Measurements from ENCODE around the gene PAQR3. TPM values are rescaled to one million over a fixed set of nuclear protein-coding genes. Genes with fewer than 3 reads are reported as not detected.
"Not testable (repeated sequence)": the region's sequence is repeated elsewhere in the genome, so short reads cannot be mapped to it uniquely, and the experiment has no call there.

The PAQR3 gene
- total RNA-seq, 2 donors from 2014 or later: 12.2 to 12.8 TPM

DNA sequence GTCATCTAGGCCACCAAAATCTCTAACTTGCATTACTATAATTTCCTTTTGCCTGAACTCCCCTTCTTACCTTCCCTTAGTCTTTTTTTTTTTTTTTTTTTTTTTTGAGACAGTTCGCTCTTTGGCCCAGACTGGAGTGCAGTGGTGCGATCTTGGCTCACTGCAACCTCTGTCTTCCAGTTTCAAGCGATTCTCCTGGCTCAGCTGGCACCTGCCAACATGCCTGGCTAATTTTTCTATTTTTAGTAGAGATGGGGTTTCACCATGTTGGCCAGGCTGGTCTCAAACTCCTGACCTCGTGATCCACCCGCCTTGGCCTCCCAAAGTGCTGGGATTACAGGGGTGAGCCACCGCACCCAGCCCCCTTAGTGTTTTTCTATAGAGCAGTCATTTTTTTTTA, 30.3 kb downstream of the PAQR3 start:
- not testable (repeated sequence) for H3K4me1 Mint-ChIP-seq (ENCODE audit: low read depth); ATAC-seq (replicated peaks in 1 of 2); H3K4me3 Mint-ChIP-seq; H3K9me3 Mint-ChIP-seq; H3K27ac Mint-ChIP-seq; H3K36me3 Mint-ChIP-seq (ENCODE audit: insufficient read depth in 2 of 2); DNase-seq; H3K27me3 Mint-ChIP-seq (ENCODE audit: low read depth)

DNA sequence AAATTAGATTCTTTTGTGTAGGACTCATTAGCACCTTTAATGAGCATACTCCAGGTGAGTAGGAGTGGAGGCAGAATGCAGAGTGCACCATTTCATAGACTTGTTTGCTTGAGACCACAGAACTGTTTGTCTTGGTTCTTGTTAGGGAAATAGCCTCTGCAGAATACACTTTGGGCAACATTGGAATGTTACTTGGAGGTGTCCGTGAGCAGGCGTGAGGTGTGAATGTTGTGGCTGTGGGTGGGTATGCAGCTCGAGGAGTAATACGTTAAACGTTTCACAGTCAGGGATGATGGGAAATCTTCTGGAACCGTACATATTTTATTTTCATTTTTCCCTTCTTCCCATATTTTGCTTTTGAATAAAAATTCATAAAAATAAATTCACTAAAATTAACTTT, 31.6 kb downstream of the PAQR3 start:
- no peak for ATAC-seq (replicated peaks in 1 of 2)
- Mint-ChIP-seq H3K9me3 (no peaks in the 10 kb centered on the region), H3K4me1 (ENCODE audit: low read depth) (no peaks in the 10 kb centered on the region), H3K27ac (no peak overlapping the region), H3K4me3 (no peak overlapping the region), H3K36me3 (ENCODE audit: insufficient read depth in 2 of 2) (peaks cover 0 to 10% of the 10 kb centered on the region in 2 donors), H3K27me3 (ENCODE audit: low read depth) (no peaks in the 10 kb centered on the region)
- no peak for DNase-seq

DNA sequence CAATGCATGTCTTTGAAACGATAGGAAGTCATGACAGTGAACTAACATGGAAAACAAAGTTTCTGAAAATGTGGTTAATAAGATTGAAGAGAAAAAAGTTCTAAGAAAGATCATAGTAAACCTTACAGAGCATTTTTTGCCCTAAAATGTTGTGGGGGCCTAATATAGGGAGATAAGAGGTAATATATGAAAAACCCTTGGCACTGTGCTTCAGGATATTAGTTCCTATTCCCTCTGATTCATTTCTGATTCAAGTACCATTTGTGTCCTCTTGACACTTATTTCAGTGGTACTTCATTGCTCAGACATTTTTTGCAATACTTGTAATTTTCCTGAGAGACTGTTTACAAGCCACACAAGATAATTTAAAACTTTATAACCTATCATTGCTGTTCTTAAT, 35.1 kb downstream of the PAQR3 start:
- DNase-seq (no peak), ATAC-seq (replicated peaks in 1 of 2) (no peak)
- no peaks in the 10 kb centered on the region for H3K4me1 Mint-ChIP-seq (ENCODE audit: low read depth)
- no peaks in the 10 kb centered on the region for H3K36me3 Mint-ChIP-seq (ENCODE audit: insufficient read depth in 2 of 2)
- H3K4me3 Mint-ChIP-seq: no peak overlapping the region
- H3K27me3 Mint-ChIP-seq (ENCODE audit: low read depth): no peaks in the 10 kb centered on the region
- H3K27ac Mint-ChIP-seq: no peak overlapping the region
- H3K9me3 Mint-ChIP-seq: no peaks in the 10 kb centered on the region

DNA sequence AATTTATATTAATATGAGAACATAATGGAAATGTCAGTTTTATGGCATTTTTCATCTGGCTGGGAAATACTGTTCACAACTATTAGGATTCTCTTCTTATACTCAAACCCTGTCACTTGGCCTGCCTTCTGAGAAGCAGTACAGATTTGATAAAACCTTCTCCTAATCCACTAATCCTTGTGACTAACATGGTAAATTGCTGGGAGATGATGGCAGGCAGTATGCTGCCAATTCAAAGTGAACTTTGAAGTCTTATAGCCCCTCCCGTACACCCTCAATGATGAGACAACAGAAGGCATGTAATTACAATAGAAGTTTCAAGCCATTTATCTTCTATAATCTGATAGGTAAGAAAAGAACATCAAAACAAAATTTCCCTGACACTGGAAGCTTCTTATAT, 36.9 kb downstream of the PAQR3 start:
- DNase-seq (no peak), ATAC-seq (replicated peaks in 1 of 2) (no peak)
- H3K27me3 Mint-ChIP-seq (ENCODE audit: low read depth): no peaks in the 10 kb centered on the region
- H3K27ac Mint-ChIP-seq: no peak overlapping the region
- H3K4me1 Mint-ChIP-seq (ENCODE audit: low read depth): no peaks in the 10 kb centered on the region
- no peak overlapping the region for H3K4me3 Mint-ChIP-seq
- peaks cover 0 to 1% of the 10 kb centered on the region in 2 donors for H3K9me3 Mint-ChIP-seq
- H3K36me3 Mint-ChIP-seq (ENCODE audit: insufficient read depth in 2 of 2): no peaks in the 10 kb centered on the region

DNA sequence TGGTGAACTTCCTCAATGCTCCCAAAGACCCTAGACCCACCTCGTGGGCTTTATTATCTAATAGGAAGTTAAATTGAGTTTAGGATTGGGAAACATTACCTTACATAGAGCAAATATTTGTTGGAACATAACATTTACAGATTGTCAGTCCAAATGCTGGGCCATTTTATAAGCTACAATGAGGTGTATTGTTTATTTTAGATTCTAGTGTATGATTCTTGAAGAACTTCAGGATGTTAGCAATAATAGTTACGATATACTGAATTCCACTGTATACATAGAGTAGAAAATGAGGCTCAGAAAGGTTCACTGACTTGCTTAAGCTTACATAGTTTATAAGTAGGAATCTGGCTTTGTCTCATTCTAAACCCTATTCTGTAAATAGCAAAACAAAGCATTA, 37.4 kb downstream of the PAQR3 start:
- H3K27ac Mint-ChIP-seq: no peak overlapping the region
- DNase-seq: no peak
- no peaks in the 10 kb centered on the region for H3K4me1 Mint-ChIP-seq (ENCODE audit: low read depth)
- no peak overlapping the region for H3K4me3 Mint-ChIP-seq
- peaks cover 0 to 1% of the 10 kb centered on the region in 2 donors for H3K9me3 Mint-ChIP-seq
- ATAC-seq (replicated peaks in 1 of 2): no peak
- H3K36me3 Mint-ChIP-seq (ENCODE audit: insufficient read depth in 2 of 2): no peaks in the 10 kb centered on the region
- H3K27me3 Mint-ChIP-seq (ENCODE audit: low read depth): no peaks in the 10 kb centered on the region

DNA sequence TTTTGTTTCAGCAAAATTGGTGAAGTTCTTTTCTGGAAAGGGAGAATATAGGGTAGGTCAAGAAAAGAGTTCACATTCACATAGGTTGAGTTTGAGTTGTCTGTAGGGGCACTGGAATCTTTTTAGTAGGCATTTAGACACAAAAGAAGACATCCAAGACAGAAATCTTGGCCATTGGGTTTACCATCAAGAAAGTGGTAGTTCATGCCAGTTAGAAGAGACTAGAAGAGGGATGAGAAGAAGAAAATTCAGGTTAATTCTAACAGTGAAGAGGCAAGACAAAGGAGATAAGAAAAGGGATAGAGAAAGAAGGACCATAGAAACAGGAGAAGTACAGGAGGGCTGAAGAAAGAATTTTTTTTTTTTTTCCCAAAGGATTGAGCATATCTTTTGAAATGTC, 39.9 kb downstream of the PAQR3 start:
- H3K9me3 Mint-ChIP-seq: peaks cover 0 to 1% of the 10 kb centered on the region in 2 donors
- H3K27me3 Mint-ChIP-seq (ENCODE audit: low read depth): no peaks in the 10 kb centered on the region
- ATAC-seq (replicated peaks in 1 of 2): no peak
- H3K27ac Mint-ChIP-seq: no peak overlapping the region
- H3K4me1 Mint-ChIP-seq (ENCODE audit: low read depth): no peaks in the 10 kb centered on the region
- H3K4me3 Mint-ChIP-seq: no peak overlapping the region
- no peak for DNase-seq
- no peaks in the 10 kb centered on the region for H3K36me3 Mint-ChIP-seq (ENCODE audit: insufficient read depth in 2 of 2)

DNA sequence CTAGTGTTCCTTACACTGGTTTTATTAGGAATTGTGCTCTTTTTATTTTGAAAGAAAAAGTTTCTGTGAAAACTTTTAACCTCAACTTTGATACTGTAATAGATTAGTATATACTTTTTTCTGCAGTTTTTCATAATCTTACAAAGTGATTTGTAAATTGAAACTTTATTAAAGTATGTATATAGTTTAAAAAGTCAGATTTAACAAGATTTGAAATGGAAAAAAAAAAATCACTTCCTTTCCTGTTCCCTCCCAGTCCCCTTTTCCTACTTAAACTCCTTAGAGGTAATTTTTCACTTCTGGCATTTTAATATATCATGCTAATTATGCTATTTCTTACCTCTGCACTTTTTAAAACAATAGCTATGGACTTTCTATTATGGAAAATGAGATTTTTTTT, 49.3 kb downstream of the PAQR3 start:
- DNase-seq (no peak), ATAC-seq (replicated peaks in 1 of 2) (no peak)
- Mint-ChIP-seq H3K36me3 (ENCODE audit: insufficient read depth in 2 of 2) (peaks cover 0 to 2% of the 10 kb centered on the region in 2 donors), H3K9me3 (no peaks in the 10 kb centered on the region), H3K27ac (no peak overlapping the region), H3K27me3 (ENCODE audit: low read depth) (no peaks in the 10 kb centered on the region), H3K4me1 (ENCODE audit: low read depth) (no peaks in the 10 kb centered on the region), H3K4me3 (no peak overlapping the region)

DNA sequence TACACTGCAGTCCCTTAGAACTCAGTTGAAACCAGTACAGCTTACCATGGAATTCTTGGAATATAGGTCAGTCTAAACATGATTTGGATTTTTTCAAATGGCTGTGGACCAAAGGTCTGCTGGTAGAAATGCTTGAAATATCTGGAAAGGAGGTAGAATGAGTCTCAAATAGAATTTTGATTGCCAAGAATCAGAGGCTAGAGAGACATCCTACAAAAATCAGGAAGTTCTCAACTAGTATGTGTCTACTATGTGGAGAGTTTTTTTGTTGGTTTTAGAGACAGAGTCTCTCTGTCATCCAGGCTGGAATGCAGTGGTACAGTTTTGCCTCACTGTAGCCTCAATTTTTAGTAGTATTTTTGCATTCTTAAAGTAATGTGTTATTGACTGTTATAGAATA, 53.6 kb downstream of the PAQR3 start:
- no peak overlapping the region for H3K4me3 Mint-ChIP-seq
- no peaks in the 10 kb centered on the region for H3K4me1 Mint-ChIP-seq (ENCODE audit: low read depth)
- no peaks in the 10 kb centered on the region for H3K9me3 Mint-ChIP-seq
- H3K27ac Mint-ChIP-seq: no peak overlapping the region
- no peak for ATAC-seq (replicated peaks in 1 of 2)
- H3K36me3 Mint-ChIP-seq (ENCODE audit: insufficient read depth in 2 of 2): peaks cover 0 to 2% of the 10 kb centered on the region in 2 donors
- no peaks in the 10 kb centered on the region for H3K27me3 Mint-ChIP-seq (ENCODE audit: low read depth)
- DNase-seq: no peak

DNA sequence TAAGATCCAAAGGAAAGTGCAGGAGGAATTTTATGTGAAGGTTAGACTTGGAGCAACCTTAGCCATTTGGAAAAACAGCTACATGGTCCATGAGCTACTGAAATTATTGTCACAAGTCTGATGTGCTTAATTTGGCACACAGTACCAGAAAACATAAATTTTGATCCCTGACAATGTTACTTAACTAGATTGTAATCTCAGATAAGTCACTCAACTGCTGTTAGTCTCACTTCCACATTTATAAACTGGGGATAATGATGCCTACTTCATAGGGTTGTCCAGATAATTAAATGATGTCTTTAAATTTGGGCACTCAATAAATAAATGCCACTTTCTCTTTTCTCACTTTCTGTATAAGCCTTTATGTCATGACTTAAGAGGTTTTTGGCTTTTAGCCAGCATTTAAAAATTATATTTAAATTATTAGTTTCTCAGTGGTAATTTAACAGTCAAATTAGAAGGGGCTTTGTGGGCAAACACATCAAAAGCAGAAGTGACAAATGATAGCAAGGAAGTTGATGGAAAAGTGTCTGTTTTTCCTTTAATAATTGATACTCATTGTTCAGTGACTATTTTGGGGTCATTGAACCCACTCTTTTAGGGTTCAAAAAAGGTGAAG, 58.3 kb downstream of the PAQR3 start:
- H3K27me3 Mint-ChIP-seq (ENCODE audit: low read depth): no peaks in the 10 kb centered on the region
- H3K9me3 Mint-ChIP-seq: no peaks in the 10 kb centered on the region
- H3K27ac Mint-ChIP-seq: no peak overlapping the region
- no peaks in the 10 kb centered on the region for H3K4me1 Mint-ChIP-seq (ENCODE audit: low read depth)
- DNase-seq (no peak), ATAC-seq (replicated peaks in 1 of 2) (no peak)
- peaks cover 0 to 2% of the 10 kb centered on the region in 2 donors for H3K36me3 Mint-ChIP-seq (ENCODE audit: insufficient read depth in 2 of 2)
- no peak overlapping the region for H3K4me3 Mint-ChIP-seq

DNA sequence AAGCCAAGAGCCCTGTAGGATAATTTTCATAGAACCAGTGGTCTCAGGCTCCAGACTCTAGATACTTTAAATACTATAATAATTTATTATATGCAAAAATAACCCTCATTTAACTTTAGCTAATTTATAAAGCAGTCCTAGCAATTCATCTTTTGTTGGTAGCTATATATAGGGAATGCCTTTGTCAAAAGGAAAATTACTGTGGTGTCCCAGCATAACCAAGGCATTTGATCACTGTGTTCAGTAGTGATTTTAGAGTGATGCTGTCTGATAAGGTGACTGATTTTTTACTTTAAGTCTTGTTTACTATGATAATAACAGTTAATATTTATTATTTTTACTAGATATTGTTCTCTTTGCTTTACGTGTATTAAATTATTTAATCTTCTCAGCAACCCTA, 61.2 kb downstream of the PAQR3 start:
- H3K27ac Mint-ChIP-seq: no peak overlapping the region
- H3K9me3 Mint-ChIP-seq: no peaks in the 10 kb centered on the region
- DNase-seq (no peak), ATAC-seq (replicated peaks in 1 of 2) (no peak)
- no peaks in the 10 kb centered on the region for H3K4me1 Mint-ChIP-seq (ENCODE audit: low read depth)
- no peak overlapping the region for H3K4me3 Mint-ChIP-seq
- no peaks in the 10 kb centered on the region for H3K27me3 Mint-ChIP-seq (ENCODE audit: low read depth)
- H3K36me3 Mint-ChIP-seq (ENCODE audit: insufficient read depth in 2 of 2): peaks cover 0 to 2% of the 10 kb centered on the region in 2 donors

DNA sequence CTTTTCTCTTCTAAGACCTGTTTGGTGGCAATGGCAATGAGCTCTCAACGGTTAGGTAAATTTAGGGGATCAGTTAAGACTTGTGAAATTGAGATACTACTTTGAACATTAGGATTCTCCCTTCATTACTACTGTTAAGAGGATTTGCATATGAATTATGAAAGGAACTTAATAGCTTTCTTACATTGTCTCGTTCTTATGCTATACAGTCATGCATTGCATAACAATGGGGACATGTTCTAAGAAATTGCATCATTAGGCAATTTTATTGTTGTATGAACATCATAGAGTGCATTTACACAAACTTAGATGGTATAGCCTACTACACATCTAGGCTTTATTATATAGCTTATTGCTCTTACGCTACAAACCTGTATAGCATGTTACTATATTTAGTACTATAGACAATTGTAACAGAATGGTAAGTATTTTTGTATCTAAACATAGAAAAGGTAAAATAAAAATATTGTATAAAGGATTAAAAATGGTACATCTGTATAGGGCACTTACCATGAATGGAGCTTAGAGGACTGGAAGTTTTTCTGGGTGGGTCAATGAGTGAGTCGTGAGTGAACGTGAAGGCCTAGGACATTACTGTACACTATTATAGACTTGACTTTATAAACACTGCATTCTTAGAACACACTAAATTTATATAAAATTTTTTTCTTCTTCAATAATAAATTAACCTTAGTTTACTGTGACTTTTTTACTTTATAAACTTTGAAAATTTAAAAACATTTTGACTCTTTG, 62.5 kb downstream of the PAQR3 start:
- no peaks in the 10 kb centered on the region for H3K4me1 Mint-ChIP-seq (ENCODE audit: low read depth)
- DNase-seq (no peak), ATAC-seq (replicated peaks in 1 of 2) (no peak)
- H3K36me3 Mint-ChIP-seq (ENCODE audit: insufficient read depth in 2 of 2): peaks cover 0 to 3% of the 10 kb centered on the region in 2 donors
- H3K27me3 Mint-ChIP-seq (ENCODE audit: low read depth): no peaks in the 10 kb centered on the region
- no peaks in the 10 kb centered on the region for H3K9me3 Mint-ChIP-seq
- H3K27ac Mint-ChIP-seq: no peak overlapping the region
- no peak overlapping the region for H3K4me3 Mint-ChIP-seq

DNA sequence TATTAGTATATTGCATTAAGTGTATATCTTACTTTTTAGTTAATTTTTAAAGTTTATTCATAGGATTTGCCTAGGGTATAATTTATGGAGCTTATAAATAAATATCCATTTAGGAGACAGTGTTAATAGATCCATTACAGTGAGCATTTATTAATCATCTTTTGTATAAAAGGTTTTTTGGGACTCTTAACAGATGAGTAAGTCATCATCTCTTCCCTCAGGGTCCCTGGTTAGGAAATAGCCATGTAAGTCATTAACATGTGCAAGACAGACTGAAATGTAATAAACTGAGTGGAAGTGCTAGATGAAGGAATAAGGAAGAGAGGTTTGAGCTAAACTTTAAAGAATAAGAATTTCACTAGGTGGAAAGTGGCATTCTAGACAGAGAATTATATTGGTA, 69.2 kb downstream of the PAQR3 start:
- no peaks in the 10 kb centered on the region for H3K9me3 Mint-ChIP-seq
- ATAC-seq (replicated peaks in 1 of 2) (no peak), DNase-seq (no peak)
- no peaks in the 10 kb centered on the region for H3K27me3 Mint-ChIP-seq (ENCODE audit: low read depth)
- no peak overlapping the region for H3K27ac Mint-ChIP-seq
- peaks cover 0 to 7% of the 10 kb centered on the region in 2 donors for H3K36me3 Mint-ChIP-seq (ENCODE audit: insufficient read depth in 2 of 2)
- H3K4me1 Mint-ChIP-seq (ENCODE audit: low read depth): no peaks in the 10 kb centered on the region
- H3K4me3 Mint-ChIP-seq: no peak overlapping the region

DNA sequence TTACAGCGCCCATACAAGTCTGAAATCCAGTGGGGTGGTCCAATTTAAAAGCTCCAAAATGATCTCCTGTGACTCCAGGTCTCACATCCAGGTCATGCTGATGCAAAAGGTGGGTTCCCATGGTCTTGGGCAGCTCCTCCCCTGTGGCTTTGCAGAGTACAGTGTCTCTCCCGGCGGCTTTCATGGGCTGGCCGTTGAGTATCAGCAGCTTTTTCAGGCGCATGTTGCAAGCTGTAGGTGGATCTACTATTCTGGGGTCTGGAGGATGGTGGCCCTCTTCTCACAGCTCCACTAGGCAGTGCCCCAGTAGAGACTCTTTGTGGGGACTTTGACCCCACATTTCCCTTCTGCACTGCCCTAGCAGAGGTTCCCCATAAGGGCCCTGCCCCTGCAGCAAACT, 70.5 kb downstream of the PAQR3 start:
- not testable (repeated sequence) for H3K4me3 Mint-ChIP-seq; H3K36me3 Mint-ChIP-seq (ENCODE audit: insufficient read depth in 2 of 2); H3K27ac Mint-ChIP-seq; H3K4me1 Mint-ChIP-seq (ENCODE audit: low read depth); H3K9me3 Mint-ChIP-seq; ATAC-seq (replicated peaks in 1 of 2); H3K27me3 Mint-ChIP-seq (ENCODE audit: low read depth); DNase-seq

DNA sequence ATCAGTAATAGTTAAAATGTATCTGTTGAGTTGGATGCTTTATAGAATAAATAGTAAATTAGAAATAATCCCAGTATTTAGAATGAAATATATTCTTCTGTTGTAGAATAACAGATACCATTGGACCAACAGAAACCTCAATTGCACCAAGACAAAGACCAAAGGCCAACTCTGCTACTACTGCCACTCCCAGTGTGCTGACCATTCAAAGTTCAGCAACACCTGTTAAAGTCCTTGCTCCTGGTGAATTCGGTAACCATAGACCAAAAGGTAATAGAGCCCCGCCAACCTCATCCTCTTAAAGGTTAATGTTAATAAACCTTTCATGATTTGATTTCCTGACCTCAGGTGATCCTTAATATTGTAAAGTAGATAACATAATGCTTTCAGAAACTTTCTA, 73.8 kb downstream of the PAQR3 start:
- Mint-ChIP-seq H3K27me3 (ENCODE audit: low read depth) (no peaks in the 10 kb centered on the region), H3K4me3 (no peak overlapping the region), H3K9me3 (no peaks in the 10 kb centered on the region), H3K27ac (no peak overlapping the region), H3K36me3 (ENCODE audit: insufficient read depth in 2 of 2) (no peaks in the 10 kb centered on the region), H3K4me1 (ENCODE audit: low read depth) (no peaks in the 10 kb centered on the region)
- no peak for DNase-seq
- ATAC-seq (replicated peaks in 1 of 2): no peak

Measured in activated T-cell treated with anti-CD3 and anti-CD28 coated beads, Interleukin-2, amount 50 U/mL, for 72 hours (primary cell).